Activated B cell treated with CpG ODN at 0.5 μM for 24 hours (primary cell): ENCODE data around the gene TMEM269. TPM values are rescaled to one million over a fixed set of nuclear protein-coding genes. Genes with fewer than 3 reads are reported as not detected.

ENCODE experiments used
- ATAC-seq: fragments of 200-7000 bp; cut with Tn5 transposase; one replicate; pipeline ENCODE4 v1.10.0; 2021; ENCODE audit warnings: low read depth, mild to moderate bottlenecking, moderate library complexity
- CTCF ChIA-PET: fragments of 350-600 bp; sonication (Branson Sonifier 250); formaldehyde crosslinking; loops from one replicate; lab custom pipeline; 2021; ENCODE audit warnings: antibody characterized with exemption; lab: Charles Lee
- POLR2A ChIA-PET: fragments of 350-600 bp; sonication (Branson Sonifier 250); formaldehyde crosslinking; loops from one replicate; lab custom pipeline; 2021; ENCODE audit warnings: antibody characterized with exemption; lab: Charles Lee
- DNase-seq: peaks from one replicate; pipeline ENCODE4 v3.0.0; 2022
- H3K27ac Mint-ChIP-seq: one replicate; pipeline ENCODE4 v1.8.0; 2020; ENCODE audit warnings: mixed read lengths
- H3K27me3 Mint-ChIP-seq: one replicate; pipeline ENCODE4 v1.8.0; 2021; ENCODE audit warnings: mixed read lengths
- H3K36me3 Mint-ChIP-seq: one replicate; pipeline ENCODE4 v1.8.0; 2021; ENCODE audit warnings: low read depth, mixed read lengths
- H3K4me1 Mint-ChIP-seq: one replicate; pipeline ENCODE4 v1.8.0; 2021; ENCODE audit warnings: mixed read lengths
- H3K4me3 Mint-ChIP-seq: one replicate; pipeline ENCODE4 v1.8.0; 2020; ENCODE audit warnings: mild to moderate bottlenecking, mixed read lengths
- H3K9me3 Mint-ChIP-seq: one replicate; pipeline ENCODE4 v1.8.0; 2020; ENCODE audit warnings: mixed read lengths
- CTCF ChIP-seq: fragments of 200-600 bp; IDR thresholded peaks from one replicate; pipeline ENCODE4 v1.8.0; 2022; ENCODE audit warnings: antibody characterized with exemption, mild to moderate bottlenecking
- intact Hi-C: fragments of 100-400 bp; cut with micrococcal nuclease; formaldehyde crosslinking; loops from one replicate; pipeline ENCODE4 v1.15.1; 2024
- total RNA-seq: library from RNA; stranded (reverse); gene quantifications from 2 replicates; pipeline ENCODE4 v1.2.3, GENCODE V29; 2022

TMEM269 gene
- total RNA-seq: 0.20 and 0.31 TPM in 2 replicates

GRCh38 chr1:42784946-42785693 lies at the start of gene TMEM269:
Gene TMEM269 (plus strand): TSS chr1:42784991. CDS start chr1:42789894, 4,903 bp downstream.
- intact Hi-C loops: no loop called here
- ATAC-seq (peak; percentile 45), DNase-seq (no peak)
- H3K9me3 Mint-ChIP-seq: no peaks in the 10 kb centered on the region
- ChIA-PET POLR2A (interaction anchor here (3.3 kb wide), 1 partner anchor 18 kb away, joined by 10 read pairs; the partner anchor contains the start of genes C1orf50 and P3H1), CTCF (no interaction called here)
- peak within 1 kb of the TSS; percentile 9 for H3K27ac Mint-ChIP-seq
- TF ChIP-seq CTCF: no peak
- H3K36me3 Mint-ChIP-seq: peaks cover 23% of the 10 kb centered on the region
- peaks cover 11% of the 10 kb centered on the region for H3K4me1 Mint-ChIP-seq
- H3K4me3 Mint-ChIP-seq: peak within 1 kb of the TSS; percentile 78
- peaks cover 5% of the 10 kb centered on the region for H3K27me3 Mint-ChIP-seq

DNA sequence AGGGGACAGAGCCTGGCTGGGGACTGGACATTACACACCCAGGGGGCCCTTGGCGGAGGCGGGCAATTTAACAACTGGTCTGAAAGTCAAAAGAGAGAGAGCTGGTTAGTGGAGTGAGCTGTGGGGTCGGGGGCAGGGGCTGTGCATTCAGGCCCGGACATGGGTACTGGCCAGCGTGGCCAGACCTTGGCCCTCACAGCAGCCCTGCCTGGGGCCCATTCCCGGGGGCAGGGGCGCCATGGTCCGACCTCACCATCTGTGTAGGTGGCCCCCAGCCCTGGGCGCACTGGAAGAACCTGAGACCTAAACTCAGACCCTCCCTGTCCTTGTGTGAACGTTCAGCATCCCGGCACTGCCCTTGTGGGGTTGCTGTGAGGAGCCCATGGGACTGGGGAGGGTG lies 49.7 kb upstream of the TMEM269 start:
- Mint-ChIP-seq H3K4me1 (peaks cover 23% of the 10 kb centered on the region), H3K36me3 (no peaks in the 10 kb centered on the region), H3K4me3 (no peak overlapping the region), H3K27me3 (no peaks in the 10 kb centered on the region), H3K9me3 (no peaks in the 10 kb centered on the region), H3K27ac (no peak overlapping the region)
- intact Hi-C loops: no loop called here
- no peak for TF ChIP-seq CTCF
- ChIA-PET POLR2A (no interaction called here), CTCF (no interaction called here)
- ATAC-seq (no peak), DNase-seq (no peak)

DNA sequence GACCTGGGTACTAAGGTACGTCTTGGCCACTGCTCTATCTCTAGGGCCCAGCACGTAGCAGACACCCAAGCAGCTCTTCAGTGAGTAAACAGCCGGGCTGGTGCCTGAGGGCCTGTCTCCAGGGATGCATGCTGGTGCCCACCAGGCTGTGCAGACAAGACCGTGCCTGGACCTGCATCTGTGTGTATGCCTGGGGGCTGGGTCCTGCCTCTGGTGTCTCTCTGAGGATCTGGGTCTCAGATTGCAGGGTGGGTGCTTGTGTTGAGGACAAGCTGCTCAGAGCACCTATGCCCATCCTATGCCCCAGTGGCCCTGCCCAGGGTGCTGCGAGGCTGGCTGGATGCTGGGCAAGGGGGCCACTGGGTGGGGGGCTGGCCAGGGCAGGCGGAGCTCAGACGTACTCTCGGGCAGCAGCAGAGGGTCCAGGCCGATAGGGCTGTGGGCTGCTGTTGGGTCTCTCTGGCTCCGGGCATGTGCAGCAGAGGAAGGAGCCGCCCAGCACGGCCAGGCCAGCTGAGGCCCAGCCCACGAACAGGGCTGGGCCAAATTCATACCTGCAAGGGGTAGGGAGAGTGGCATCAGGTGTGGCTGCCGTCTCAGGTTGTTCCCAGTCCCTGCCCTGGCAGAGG lies 49.2 kb upstream of the TMEM269 start:
- POLR2A ChIA-PET: no interaction called here

DNA sequence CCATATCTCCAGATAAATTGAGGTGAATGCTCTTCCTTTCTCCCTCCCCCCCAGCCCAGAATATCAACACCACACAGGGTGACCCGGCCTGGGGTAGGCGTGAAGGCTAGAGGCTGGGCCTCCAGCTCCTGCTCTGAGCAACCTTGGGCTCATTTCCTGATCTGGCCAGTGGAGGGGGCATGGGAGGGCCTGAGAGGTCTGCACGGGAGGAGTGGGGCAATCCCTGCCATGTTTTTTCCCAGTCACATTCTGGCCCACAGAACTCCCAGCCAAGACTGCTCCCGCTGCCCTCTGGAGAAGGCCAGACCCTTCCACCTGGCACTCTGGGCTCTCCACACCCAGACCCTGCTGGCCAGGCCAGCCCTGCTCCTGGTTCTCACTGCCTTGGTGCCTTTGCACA lies 48.6 kb upstream of the TMEM269 start:
- POLR2A ChIA-PET: no interaction called here
- H3K4me3 Mint-ChIP-seq: no peak overlapping the region
- CTCF ChIA-PET: no interaction called here

More for the DNA sequence above, 49.2 kb upstream of the TMEM269 start:
- H3K4me3 Mint-ChIP-seq: no peak overlapping the region
- H3K9me3 Mint-ChIP-seq: no peaks in the 10 kb centered on the region
- no peaks in the 10 kb centered on the region for H3K36me3 Mint-ChIP-seq
- CTCF ChIA-PET: no interaction called here
- DNase-seq: no peak
- H3K27me3 Mint-ChIP-seq: no peaks in the 10 kb centered on the region
- intact Hi-C loops: no loop called here
- H3K4me1 Mint-ChIP-seq: peaks cover 23% of the 10 kb centered on the region
- TF ChIP-seq CTCF: no peak
- ATAC-seq: no peak
- no peak overlapping the region for H3K27ac Mint-ChIP-seq

More for the DNA sequence above, 48.6 kb upstream of the TMEM269 start:
- H3K27me3 Mint-ChIP-seq: no peaks in the 10 kb centered on the region
- no peak overlapping the region for H3K27ac Mint-ChIP-seq
- no peak for DNase-seq
- H3K4me1 Mint-ChIP-seq: peaks cover 18% of the 10 kb centered on the region
- ATAC-seq: no peak
- intact Hi-C loops: no loop called here
- H3K36me3 Mint-ChIP-seq: no peaks in the 10 kb centered on the region
- H3K9me3 Mint-ChIP-seq: no peaks in the 10 kb centered on the region
- TF ChIP-seq CTCF: no peak
